Measurements from ENCODE around the gene HYDIN.

HYDIN gene

DNA sequence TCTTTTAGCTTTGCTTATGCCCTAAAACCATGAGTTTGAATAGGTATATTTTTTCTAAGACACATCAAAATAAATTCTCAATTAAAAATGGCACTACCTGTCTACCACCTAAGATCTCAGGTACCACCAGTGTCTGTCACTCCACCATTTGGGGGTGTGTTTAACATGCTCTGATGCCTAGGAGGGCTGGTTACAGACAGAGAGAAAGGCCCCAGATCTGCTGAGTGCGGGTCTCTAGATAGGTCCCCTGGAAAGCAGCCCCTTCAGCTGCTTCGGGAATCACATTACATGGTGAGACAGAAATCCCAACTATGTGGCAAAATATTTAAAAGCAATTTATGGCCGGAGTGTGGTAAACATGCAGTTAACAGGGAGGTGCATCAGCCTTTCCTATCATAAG is 428.9 kb downstream of the HYDIN start:
- TF ChIP-seq ZC3H10 (CRISPR knock-in tag; IDR thresholded peaks at IDR 0.05) (no peak), PPARA (CRISPR knock-in tag; IDR thresholded peaks at IDR 0.05; ENCODE audit: borderline replicate concordance) (no peak), RARB (CRISPR knock-in tag; IDR thresholded peaks at IDR 0.05) (no peak), ZFP3 (CRISPR knock-in tag; IDR thresholded peaks at IDR 0.05) (no peak), ZNF565 (CRISPR knock-in tag; conservative IDR thresholded peaks at IDR 0.05; ENCODE audit: low read depth) (no peak), CSDC2 (CRISPR knock-in tag; IDR thresholded peaks at IDR 0.05) (no peak), ISL1 (CRISPR knock-in tag; IDR thresholded peaks at IDR 0.05) (no peak), GLIS3 (CRISPR knock-in tag; IDR thresholded peaks at IDR 0.05) (no peak), ZFP30 (CRISPR knock-in tag; IDR thresholded peaks at IDR 0.05) (no peak), SNAI2 (CRISPR knock-in tag; IDR thresholded peaks at IDR 0.05) (no peak), BACH2 (CRISPR knock-in tag; IDR thresholded peaks at IDR 0.05; ENCODE audit: borderline replicate concordance) (no peak), ZNF70 (CRISPR knock-in tag; IDR thresholded peaks at IDR 0.05) (no peak), TOX (CRISPR knock-in tag; IDR thresholded peaks at IDR 0.05; ENCODE audit: borderline replicate concordance) (no peak), ESRRG (CRISPR knock-in tag; IDR thresholded peaks at IDR 0.05) (no peak)
- TF ChIP-seq, protein P1, sequence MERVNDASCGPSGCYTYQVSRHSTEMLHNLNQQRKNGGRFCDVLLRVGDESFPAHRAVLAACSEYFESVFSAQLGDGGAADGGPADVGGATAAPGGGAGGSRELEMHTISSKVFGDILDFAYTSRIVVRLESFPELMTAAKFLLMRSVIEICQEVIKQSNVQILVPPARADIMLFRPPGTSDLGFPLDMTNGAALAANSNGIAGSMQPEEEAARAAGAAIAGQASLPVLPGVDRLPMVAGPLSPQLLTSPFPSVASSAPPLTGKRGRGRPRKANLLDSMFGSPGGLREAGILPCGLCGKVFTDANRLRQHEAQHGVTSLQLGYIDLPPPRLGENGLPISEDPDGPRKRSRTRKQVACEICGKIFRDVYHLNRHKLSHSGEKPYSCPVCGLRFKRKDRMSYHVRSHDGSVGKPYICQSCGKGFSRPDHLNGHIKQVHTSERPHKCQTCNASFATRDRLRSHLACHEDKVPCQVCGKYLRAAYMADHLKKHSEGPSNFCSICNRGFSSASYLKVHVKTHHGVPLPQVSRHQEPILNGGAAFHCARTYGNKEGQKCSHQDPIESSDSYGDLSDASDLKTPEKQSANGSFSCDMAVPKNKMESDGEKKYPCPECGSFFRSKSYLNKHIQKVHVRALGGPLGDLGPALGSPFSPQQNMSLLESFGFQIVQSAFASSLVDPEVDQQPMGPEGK (CRISPR knock-in tag; IDR thresholded peaks at IDR 0.05; ENCODE audit: borderline replicate concordance): no peak
- TF ChIP-seq, protein P2, sequence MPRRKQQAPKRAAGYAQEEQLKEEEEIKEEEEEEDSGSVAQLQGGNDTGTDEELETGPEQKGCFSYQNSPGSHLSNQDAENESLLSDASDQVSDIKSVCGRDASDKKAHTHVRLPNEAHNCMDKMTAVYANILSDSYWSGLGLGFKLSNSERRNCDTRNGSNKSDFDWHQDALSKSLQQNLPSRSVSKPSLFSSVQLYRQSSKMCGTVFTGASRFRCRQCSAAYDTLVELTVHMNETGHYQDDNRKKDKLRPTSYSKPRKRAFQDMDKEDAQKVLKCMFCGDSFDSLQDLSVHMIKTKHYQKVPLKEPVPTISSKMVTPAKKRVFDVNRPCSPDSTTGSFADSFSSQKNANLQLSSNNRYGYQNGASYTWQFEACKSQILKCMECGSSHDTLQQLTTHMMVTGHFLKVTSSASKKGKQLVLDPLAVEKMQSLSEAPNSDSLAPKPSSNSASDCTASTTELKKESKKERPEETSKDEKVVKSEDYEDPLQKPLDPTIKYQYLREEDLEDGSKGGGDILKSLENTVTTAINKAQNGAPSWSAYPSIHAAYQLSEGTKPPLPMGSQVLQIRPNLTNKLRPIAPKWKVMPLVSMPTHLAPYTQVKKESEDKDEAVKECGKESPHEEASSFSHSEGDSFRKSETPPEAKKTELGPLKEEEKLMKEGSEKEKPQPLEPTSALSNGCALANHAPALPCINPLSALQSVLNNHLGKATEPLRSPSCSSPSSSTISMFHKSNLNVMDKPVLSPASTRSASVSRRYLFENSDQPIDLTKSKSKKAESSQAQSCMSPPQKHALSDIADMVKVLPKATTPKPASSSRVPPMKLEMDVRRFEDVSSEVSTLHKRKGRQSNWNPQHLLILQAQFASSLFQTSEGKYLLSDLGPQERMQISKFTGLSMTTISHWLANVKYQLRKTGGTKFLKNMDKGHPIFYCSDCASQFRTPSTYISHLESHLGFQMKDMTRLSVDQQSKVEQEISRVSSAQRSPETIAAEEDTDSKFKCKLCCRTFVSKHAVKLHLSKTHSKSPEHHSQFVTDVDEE (CRISPR knock-in tag; IDR thresholded peaks at IDR 0.05): no peak
- TF ChIP-seq, protein P3, sequence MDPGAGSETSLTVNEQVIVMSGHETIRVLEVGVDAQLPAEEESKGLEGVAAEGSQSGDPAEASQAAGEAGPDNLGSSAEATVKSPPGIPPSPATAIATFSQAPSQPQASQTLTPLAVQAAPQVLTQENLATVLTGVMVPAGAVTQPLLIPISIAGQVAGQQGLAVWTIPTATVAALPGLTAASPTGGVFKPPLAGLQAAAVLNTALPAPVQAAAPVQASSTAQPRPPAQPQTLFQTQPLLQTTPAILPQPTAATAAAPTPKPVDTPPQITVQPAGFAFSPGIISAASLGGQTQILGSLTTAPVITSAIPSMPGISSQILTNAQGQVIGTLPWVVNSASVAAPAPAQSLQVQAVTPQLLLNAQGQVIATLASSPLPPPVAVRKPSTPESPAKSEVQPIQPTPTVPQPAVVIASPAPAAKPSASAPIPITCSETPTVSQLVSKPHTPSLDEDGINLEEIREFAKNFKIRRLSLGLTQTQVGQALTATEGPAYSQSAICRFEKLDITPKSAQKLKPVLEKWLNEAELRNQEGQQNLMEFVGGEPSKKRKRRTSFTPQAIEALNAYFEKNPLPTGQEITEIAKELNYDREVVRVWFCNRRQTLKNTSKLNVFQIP (CRISPR knock-in tag; IDR thresholded peaks at IDR 0.05; ENCODE audit: borderline replicate concordance, low read depth): no peak
- TF ChIP-seq, protein P4, sequence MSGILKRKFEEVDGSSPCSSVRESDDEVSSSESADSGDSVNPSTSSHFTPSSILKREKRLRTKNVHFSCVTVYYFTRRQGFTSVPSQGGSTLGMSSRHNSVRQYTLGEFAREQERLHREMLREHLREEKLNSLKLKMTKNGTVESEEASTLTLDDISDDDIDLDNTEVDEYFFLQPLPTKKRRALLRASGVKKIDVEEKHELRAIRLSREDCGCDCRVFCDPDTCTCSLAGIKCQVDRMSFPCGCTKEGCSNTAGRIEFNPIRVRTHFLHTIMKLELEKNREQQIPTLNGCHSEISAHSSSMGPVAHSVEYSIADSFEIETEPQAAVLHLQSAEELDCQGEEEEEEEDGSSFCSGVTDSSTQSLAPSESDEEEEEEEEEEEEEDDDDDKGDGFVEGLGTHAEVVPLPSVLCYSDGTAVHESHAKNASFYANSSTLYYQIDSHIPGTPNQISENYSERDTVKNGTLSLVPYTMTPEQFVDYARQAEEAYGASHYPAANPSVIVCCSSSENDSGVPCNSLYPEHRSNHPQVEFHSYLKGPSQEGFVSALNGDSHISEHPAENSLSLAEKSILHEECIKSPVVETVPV (CRISPR knock-in tag; IDR thresholded peaks at IDR 0.05): no peak
- no peak for ATAC-seq

DNA sequence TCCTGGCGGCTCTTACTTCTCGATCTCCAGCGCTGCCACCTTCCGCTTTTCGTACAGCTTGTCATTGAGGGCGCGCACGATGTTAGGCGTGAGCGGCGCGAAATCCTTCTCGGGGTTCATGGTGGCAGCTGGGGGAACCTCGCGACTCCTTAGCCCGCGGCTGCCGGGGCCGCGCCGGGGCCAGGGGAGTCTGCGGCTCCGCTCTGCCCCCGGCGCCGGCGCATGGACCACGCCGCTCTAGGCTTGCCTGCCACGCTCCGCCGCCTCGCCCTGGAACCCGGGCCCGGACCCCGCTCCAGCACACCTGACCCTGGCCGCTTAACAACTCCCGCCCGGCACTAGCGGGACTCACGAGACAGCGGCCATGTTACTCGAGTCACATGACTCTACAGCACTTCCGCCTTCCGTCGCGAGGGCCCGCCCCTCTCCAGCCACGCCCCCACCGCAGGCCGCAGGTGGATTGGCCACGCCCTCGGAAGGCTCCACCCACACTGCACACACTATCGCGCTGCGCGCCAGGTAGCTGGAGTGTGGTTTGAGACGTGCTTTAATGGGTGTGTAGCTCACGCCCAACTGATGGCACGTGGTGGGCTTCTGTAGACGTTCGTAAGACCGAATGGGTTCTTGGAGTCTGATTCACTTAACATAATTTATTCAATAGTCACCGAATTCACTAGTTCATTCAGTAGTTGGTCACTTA is 429.6 kb downstream of the HYDIN start, which contains the start of gene VAC14:
VAC14 (minus strand) TSS at position 378 of the 700 bp plus-strand sequence; CDS start at position 120, 258 bp downstream.
- peak; percentile 88 for TF ChIP-seq SNAI2 (CRISPR knock-in tag; IDR thresholded peaks at IDR 0.05)
- no peak for TF ChIP-seq CSDC2 (CRISPR knock-in tag; IDR thresholded peaks at IDR 0.05)
- ATAC-seq: peak; percentile 97

DNA sequence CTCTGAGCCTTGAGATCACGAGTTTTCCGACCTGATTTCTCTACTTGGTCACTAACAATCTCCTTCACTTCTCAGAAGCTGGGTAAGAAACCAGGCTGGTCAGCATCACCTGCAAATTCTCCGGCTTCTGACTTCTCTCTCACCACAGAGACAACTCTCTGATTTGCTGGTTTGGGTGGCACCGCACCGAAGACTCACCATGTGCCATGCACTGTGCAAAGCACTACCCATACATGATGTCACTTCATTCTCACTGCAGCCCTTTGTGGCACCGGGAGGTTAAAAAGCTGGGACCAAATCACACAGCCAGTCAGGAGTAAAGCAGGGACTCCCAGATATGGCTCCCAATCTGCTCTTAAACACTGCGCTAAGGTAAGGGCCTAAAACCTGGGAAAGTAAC is 430.2 kb downstream of the HYDIN start:
- TF ChIP-seq ARNTL (CRISPR knock-in tag; IDR thresholded peaks at IDR 0.05; ENCODE audit: borderline replicate concordance, low read depth): no peak
- TF ChIP-seq GLIS3 (CRISPR knock-in tag; IDR thresholded peaks at IDR 0.05): no peak
- TF ChIP-seq TCF4 (CRISPR knock-in tag; IDR thresholded peaks at IDR 0.05; ENCODE audit: borderline replicate concordance): no peak
- no peak for TF ChIP-seq ZNF70 (CRISPR knock-in tag; IDR thresholded peaks at IDR 0.05)
- no peak for TF ChIP-seq ISL1 (CRISPR knock-in tag; IDR thresholded peaks at IDR 0.05)
- no peak for TF ChIP-seq BACH2 (CRISPR knock-in tag; IDR thresholded peaks at IDR 0.05; ENCODE audit: borderline replicate concordance)
- no peak for TF ChIP-seq SNAI2 (CRISPR knock-in tag; IDR thresholded peaks at IDR 0.05)
- no peak for TF ChIP-seq ZFP3 (CRISPR knock-in tag; IDR thresholded peaks at IDR 0.05)
- TF ChIP-seq, protein P2 (CRISPR knock-in tag; IDR thresholded peaks at IDR 0.05): no peak
- TF ChIP-seq OSR1 (CRISPR knock-in tag; IDR thresholded peaks at IDR 0.05): no peak
- no peak; the same call in 2 of the 3 replicates for ATAC-seq

All from SK-N-SH treated with all-trans-retinoic acid at 6 μM for 48 hours (cell line).